NCI-H524 treated with DMSO at 0.1 percent for 48 hours (cell line): ENCODE measurements around the gene UCP1.

Experiments used
- DNase-seq: peaks from one replicate; lab custom pipeline; 2025; lab: John Stamatoyannopoulos, UW

Gene UCP1, protein sequence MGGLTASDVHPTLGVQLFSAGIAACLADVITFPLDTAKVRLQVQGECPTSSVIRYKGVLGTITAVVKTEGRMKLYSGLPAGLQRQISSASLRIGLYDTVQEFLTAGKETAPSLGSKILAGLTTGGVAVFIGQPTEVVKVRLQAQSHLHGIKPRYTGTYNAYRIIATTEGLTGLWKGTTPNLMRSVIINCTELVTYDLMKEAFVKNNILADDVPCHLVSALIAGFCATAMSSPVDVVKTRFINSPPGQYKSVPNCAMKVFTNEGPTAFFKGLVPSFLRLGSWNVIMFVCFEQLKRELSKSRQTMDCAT

DNA sequence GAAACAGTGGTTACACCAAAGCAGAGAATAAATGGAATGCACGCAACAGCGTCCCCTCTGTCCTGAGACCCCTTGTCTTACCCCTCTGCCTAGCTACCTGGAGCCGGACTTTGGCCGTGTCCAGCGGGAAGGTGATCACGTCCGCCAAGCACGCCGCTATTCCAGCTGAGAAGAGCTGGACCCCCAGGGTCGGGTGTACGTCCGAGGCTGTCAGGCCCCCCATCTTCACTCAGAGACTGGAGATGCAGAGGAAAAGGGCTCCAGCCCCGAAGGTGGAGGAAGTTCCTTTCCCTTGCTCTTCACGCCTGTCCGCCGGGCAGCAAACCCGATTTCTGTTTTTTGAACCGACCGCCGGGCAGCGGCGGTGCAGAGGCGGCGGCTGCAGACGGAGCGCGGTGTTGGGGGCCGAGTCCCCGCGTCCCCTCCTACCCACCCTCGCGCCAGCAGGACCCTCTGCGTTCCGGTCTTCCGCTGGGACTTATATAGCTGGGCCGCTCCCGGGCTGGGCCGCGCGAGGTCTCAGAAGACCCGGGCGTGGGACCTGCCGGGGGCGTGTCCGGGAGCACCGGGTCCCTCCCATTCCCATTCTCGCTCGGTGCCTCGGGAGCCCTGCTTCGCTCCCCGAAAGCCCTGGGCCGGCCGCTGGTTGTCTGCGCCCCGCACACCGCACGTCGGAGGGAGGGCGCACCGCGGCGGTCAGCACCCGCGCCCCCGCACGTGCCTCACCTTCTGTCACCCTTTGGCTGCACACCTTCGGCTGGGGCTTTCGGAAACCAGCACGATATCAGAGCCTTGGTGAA, at the start of gene UCP1:
TSS of gene UCP1 (minus strand) at position 455 of the 800 bp plus-strand sequence. CDS start at position 223, 232 bp downstream.
- DNase-seq: no peak

DNA sequence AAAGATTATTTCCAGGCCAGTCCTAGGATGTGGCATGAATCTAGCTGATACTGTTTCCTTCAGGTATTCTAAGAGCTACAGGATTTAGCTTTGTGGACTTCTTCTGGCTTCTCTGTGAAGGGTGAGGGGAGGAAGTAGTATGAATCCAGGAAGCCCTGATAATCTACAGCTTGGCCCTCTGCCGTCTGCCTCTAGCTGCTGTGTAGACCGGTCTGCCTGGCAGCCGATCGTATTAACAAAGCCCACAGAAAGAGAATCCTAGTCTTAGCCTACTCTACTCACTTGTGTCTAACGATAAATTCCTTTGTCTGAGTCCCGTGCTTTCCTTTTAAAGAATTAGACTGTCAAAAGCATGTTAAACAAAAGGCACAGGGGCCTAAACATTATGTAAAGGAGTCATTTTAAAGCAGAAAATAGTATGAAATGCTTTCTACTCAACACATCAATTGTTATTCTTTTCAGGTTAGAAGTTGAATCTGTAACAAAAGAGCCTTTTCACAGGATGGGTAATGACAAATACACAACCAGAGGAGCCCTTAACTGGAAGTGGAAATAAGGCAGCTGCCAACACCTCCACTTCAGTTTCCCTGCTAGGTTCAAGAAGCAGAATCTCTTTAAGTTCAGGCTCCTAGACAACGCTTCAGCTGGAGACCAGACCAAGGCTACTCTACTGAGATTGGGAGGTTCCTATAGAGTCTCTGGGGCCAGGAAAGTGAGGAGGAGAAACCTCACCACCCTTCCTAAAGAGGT, 48.9 kb upstream of the UCP1 start:
- DNase-seq: no peak

DNA sequence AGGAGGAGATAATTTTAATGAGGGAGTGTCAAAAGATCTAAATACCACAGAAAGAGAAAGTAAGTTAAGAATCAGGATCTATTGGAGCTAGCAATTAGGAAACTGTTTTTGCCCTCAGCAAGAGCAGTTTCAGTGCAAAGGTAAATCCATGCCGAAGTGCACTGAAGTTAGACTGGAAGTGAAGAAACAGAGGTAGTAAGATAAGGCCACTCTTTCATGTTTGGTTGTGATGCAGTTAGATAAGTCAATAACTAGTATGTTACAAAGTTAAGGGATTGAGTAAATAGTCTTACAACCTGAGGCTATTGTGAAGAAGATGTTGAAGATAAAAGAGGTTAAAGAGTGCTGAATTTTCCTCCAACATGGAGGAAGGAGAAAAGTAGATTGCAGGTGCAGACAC, 46.7 kb upstream of the UCP1 start:
- no peak for DNase-seq

DNA sequence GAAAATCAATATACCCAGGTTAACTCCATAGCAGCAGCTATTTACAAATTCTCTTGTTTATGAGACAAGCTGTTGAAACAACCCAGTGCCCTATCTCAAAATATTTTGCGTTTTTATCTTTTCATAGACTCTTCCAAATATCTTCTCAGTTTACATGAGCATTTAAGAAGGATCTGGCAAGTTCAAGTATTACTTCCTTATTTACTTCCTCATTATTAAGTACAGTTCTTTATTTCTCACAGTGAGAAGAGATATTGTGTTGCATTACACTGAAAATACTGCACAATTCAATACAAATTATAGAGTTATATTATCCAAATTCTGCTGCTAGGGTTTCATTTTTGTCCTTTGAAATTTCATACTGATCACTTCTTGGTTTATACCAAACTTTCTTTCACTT, 43.6 kb upstream of the UCP1 start:
- DNase-seq: no peak

DNA sequence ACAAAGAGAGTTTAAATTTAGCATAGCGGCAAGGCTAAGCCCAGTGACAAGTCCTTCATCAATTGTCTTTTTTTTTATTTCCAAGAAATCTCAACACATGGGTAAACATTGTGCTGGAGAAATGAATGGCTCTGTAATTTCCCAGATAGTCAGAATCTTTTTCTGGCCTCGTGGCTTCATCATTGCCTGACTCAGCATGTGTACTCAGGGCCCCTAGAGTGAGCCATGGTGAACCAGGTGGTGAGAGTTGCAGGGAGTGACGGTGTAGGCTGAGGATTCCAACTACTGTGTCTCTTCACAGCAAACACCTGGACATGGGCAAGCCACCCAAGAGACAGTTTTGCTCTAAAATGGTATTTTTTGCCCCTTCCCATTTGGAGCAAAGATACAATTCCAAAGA, 43.1 kb upstream of the UCP1 start:
- no peak for DNase-seq

DNA sequence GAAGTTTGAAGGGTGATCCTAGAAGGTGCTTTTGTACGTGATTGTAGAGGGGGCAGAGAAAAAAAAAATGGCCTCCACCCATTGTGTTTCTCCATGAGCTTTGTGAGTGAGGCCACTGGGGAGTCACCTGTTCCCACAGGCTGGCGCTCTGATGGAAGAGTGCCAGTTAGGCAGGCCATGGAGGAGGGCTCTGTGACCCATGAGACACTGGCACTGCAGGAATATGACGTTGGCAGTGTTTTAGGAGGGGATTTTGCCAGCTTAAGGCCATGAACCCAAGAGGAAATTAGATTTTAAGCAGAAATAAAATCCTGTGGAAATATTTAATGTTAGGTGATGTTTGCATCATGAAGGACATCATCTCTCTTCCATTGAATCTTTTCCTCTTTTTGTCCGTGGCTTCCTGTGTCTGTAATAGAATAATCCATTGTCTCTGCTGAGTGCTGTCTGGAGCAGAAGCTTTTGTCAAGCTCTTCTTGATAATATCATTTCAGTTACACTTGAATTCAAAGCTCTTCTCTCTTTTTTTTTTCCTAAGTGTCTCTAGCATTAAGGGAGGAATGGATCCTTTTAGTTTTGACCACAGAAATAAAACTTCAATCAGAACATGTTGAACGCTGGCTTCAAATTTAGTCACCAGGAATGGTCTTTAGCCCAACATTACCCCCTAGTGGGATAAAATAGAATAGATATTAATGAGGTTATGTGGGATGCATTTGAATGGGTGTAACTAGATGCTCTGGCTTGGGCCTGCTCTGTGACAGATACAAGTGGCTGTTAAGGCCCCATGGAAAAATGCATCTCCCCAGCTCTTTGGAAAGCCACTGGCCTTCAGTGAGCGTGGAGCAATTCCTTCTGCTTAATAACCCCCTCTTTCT, 41.0 kb upstream of the UCP1 start:
- no peak for DNase-seq

DNA sequence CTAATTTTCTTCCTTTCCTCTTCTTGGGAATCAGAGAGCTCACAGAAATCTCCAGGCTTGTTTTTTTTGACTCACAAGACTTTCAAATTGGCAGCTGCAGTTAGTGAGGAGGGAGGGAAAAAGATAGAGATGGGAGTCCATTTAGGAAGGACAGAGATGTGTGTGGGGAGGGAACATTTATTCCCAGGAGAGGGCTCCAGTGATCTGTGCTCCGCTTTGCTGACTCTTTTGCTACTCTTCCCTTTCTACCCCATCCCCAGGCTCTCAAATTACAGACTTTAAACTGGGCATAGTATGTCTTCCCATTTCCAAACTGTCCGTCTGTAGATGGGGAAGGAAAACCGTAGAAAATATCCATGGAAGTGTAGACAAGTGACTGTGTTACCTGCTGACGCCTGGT, 39.1 kb upstream of the UCP1 start:
- DNase-seq: no peak

DNA sequence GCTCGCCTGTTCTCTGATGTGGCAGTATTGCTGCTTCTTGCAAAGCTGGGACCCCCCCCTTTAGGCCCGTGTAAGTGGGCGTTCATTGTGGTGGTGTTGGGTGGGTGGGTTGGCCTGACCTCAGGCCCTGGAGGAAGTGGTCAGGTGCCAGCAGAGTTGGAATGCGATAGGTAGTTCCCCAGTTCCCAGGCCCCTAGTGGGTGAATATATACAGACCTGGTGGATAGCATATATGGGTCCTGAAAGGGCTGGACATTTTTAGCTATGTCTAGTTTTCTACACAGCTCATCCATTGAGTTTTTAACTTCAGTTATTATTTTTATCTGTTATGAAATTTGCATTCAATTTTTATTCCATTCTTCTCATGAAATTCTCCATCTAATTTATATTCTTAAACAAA, 35.8 kb upstream of the UCP1 start:
- DNase-seq: no peak

DNA sequence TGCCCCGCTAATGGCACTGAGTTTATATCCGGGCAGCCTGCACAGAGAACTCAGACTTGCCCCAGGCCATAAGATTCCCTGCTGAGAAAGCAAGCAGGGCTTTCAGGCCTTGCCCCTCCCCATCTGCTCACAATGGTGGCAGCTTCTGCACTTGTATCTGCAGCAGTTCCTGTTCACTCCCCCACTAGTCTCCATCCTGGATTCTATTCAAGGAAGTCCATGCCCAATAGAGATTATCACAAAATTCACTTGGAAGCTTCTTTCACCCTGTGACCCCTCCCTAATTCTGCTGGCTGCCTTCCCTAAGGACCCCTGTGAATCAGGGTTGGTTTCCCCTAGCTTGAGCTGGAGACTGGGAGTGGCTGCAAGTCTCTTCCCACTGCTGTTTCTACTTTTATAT, 34.5 kb upstream of the UCP1 start:
- no peak for DNase-seq

DNA sequence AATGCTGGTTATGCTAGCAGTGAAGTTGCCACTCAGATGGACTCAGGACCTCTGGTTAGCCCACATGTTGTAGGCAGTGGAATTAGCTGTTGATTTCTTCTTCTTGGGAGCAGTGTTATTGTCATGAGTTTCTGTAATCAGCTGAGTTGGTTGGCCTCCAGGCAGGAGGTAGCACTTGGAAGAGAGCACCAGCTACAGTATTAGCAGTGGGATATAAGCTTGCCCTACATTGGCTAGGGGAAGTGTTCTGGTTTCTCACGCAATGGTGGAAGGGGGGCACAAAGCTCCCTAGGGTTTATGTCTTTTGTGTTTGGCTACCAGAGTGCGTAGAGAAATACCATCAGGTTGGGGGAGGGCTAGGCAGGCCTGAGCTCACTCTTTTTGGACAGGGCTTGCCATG, 34.0 kb upstream of the UCP1 start:
- DNase-seq: no peak

DNA sequence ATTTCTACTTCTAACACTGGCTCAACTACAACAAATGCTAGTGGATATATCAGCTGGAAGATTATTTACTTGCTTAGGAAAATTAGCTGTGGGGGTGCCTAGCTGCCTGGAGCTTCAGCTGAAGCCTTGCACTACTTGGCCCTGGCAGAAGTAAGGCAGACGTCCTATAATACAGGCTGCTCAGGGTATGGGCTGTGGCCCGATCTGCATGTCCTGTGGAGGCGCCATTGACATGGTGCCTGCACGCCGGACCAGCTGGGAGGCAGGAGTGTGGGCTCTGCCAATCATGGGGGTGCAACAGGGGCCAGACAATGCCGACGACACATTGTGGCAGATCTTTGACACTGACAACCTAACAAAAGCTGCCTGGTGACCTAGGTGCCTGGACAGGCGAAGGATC, 31.6 kb upstream of the UCP1 start:
- no peak for DNase-seq

DNA sequence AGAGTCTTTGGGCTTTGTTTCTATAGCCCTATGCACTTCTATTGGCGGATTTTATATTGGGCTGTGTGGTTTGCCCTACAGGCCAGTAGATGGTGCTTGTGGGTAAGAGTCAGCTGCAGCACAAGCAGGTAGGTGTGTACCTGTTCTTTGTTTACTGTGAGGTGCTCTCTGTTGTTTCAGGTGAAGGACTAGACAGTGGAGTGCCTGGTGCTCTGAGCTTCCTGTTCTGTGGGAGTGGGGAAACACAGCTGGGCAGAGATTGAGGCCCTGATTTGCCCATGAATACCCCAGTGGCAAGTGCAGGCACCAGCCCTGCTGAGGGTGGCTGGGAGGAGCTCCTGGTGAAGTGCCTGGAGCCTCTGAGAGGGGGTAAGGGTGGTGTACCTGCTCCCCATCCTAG, 26.3 kb upstream of the UCP1 start:
- no peak for DNase-seq

DNA sequence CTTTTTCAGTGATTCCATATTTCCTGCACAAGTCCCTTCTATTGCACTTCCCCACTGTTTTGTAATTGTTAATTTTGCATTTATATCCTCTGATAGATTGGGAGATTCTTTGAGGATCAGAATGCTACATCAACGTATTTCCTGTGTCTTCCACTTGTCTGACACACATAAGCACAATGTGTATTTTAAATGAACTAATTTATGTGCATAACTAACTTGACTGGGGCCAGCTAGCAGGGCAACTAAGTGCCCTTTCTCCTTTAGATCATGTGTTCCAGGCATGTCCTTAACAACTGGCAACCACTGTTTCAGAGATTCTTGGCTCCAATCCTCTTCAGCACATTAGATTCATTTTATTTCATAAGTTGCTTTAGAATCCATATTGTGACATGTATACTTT, 15.7 kb upstream of the UCP1 start:
- DNase-seq: no peak

DNA sequence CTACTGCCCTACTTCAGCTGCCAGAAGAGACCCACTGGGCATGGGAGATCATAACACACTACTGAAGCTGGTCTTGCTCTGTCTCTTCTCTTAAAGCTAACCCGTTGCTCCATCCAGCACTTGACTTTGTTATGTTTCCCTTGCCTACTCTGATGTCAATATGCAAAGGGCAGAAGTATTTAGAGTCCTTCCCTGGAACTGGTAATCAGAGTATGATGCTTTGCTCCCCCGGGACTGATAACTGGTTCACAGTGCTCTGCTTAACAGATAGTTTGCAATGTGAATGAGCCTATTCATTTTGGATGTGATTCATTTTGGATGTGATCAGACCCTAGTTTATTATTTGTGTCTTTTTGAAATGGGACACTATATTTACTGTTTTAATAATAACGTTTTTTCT, 12.3 kb upstream of the UCP1 start:
- DNase-seq: no peak

DNA sequence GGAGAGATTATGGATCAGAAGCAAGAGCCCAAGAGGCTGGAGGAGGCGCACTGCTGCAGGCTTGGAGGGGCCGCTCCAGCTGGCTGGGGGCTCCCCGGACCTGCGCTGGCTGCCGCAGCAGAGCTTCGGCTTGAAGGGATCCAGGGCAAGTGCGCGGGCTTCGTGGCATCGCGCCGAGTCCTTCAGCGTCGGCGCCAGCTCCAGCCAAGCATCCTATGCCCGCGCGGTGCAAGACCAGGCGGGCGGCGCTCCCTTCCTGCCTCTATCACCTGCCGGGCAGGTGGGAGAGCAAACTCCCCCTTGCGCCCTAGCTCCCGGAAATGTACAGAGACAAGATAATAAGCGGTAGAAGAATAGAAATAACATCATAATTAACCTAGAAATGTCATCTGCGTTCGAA, 10.5 kb upstream of the UCP1 start:
- no peak for DNase-seq

DNA sequence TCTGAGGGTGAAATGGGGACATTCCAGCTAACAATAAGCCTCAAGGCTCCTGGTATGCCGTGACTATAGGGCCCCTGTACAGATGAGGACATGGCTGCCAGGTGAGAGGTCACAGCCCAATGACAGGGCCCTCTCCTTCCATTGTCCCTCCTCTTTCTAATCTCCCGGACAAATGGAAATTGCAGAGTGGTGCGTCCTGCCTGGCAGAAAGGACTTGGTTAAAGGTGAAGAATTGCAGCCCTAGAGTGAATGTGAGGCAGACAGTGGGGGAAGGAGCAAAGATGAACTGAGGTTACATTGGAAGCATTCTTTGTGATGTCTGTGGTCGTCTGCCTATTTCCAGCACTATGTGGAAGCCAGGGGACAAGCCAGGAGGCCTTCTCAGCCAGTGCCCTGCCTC, 6.7 kb upstream of the UCP1 start:
- DNase-seq: no peak

DNA sequence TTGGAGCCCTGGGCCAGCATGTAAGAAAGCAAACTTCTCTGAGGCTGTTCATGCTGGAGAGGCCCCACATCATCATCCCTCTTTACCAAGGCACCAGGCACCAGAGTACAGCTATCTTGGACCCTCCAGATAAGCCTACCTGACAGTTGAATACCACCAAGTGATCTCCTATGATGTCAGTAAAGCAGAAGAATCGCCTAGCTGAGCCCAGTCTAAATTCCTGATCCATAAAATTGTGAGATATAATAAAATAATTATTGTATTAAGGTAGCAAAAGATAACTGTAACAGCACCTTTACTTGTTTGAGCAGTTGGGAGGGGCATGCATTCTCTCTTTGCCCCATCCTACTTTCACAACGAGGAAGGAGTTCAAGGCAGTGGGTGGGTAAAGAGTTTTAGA, 2.9 kb upstream of the UCP1 start:
- DNase-seq: no peak

DNA sequence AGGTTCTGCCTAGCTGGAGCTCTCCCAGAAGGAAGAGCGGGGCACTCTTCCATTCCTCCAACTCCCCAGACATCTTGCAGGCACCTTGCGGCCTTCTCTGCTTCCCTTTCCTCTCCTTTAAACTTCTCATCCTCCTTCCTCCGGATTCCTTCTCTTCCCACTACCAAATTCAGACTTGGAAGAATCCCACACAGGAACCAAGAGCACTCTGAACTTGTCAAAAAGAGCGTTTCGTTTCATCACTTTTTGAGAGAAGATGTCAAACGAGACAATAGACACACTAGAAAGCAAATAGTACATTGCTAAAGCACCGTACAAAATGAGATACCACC, 512 bp upstream of the UCP1 start:
- DNase-seq: no peak

DNA sequence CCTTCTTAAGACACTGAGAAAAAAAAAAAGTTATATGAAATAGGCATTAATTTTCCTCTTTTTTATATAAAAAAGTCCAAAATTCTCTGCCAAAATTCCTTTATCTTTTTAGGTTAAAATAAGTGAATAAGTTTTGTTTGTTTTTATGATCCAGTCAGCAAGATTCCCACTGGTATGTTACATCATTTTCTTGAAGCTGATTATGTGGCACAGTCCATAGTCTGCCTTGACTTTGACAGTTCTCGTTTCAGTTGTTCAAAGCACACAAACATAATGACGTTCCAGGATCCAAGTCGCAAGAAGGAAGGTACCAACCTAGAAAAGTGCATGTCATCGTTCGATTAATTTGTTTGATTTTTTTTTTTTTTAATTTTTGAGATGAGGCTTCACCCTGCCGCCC, 9.1 kb downstream of the UCP1 start:
- DNase-seq: no peak

DNA sequence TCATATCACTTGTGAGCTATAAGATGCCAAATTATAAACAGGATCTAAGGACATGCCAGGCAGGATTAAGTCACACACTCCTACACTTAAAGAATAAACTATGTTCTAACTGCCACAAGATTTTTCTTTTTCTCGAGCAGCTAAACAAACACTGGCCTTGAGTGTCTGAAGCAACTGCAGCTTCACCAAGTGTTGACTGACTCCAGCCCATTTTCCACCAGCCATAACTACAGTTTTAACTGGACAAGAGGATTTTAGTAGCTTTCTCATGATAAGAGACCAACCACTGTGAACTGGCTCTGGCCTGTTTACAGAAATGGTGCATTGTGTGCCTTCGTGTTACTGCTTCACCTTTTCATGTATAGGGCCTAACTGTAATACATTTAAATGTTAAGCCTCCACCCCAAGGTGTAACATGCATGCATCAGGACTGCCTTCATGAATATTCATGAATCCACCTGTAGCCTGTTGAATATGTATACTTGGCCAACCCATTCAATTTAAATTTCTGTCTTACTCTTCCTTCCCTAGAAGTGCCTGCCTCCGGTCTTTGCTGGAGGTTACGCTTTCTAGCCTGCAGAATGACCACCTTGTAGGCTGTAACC, 10.8 kb downstream of the UCP1 start:
- DNase-seq: no peak

DNA sequence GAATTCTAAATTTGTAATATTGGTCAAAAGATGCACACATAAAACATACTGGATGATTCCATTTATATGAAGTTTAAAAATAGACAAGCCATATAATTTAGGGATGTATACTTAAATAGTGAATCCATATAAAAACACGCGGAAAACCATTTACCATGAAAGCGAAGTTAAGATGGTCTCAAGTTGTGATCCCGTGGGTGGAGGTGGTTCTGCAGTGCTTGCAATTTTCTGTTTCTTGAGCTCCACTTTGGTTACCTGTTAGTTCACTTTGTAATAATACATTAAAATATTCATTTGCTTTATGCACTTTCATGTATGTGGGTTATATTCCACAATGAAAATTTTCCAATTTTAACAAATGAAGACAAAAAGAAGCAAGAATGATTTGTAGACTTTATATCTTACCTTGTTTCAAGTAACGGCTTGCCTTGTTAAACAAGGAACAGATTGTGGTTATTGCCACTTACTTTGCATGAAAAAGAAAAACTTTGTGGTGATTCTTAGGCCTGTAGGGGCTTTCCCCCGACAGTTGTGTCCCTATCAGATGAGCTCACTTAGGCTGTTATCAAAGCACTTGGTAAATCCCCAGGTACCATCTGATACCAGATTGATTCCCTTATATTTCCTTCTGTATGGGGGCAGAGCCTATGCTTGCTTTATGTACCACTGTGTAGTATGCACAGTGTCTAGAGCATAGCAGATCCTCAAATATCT, 12.2 kb downstream of the UCP1 start:
- DNase-seq: no peak
